K562 (cell line): ENCODE results near the gene NUP160. TPM values are rescaled to one million over a fixed set of nuclear protein-coding genes. Genes with fewer than 3 reads are reported as not detected.

ENCODE experiments used
- DEAF1 ChIP-seq: fragments of 450-650 bp; formaldehyde crosslinking; IDR thresholded peaks from 2 replicates; pipeline ENCODE4 v1.4.0; 2020; ENCODE audit warnings: mild to moderate bottlenecking, moderate library complexity
- E4F1 ChIP-seq: fragments of 250-450 bp; sonication (Bioruptor Pico); IDR thresholded peaks from 2 replicates; pipeline ENCODE4 v1.5.0; 2021; ENCODE audit warnings: mild to moderate bottlenecking, borderline replicate concordance
- ELF1 ChIP-seq: fragments of 200-800 bp; sonication (Bioruptor generic); IDR thresholded peaks from 2 replicates; pipeline ENCODE4 v1.6.1; 2016; ENCODE audit warnings: missing genetic modification characterization, missing compliant biosample characterization
- HBP1 ChIP-seq: fragments of 450-650 bp; formaldehyde crosslinking; IDR thresholded peaks from 2 replicates; pipeline ENCODE4 v1.4.0; 2022; ENCODE audit warnings: missing genetic modification characterization
- JUNB ChIP-seq: fragments of 450-650 bp; formaldehyde crosslinking; conservative IDR thresholded peaks from 2 replicates; pipeline ENCODE4 v1.4.0; 2020; ENCODE audit warnings: mild to moderate bottlenecking
- PBX2 ChIP-seq, 2 experiments: IDR thresholded peaks in 1 of 2; conservative IDR thresholded peaks in 1 of 2; 2 replicates each; pipeline ENCODE4 v1.6.1; 2016; ENCODE audit warnings: low read depth in 2 of 2, mild to moderate bottlenecking in 1 of 2, missing compliant biosample characterization in 1 of 2, missing genetic modification characterization in 1 of 2, moderate library complexity in 1 of 2
- RBBP5 ChIP-seq: fragments of 200-600 bp; sonication (generic); IDR thresholded peaks from 2 replicates; pipeline ENCODE4 v1.6.1; 2012; ENCODE audit warnings: borderline replicate concordance, mild to moderate bottlenecking, low read length, control low read depth, inconsistent platforms; ENCODE audit not compliant: insufficient read depth, poor library complexity, severe bottlenecking
- SFPQ ChIP-seq: fragments of 200-400 bp; formaldehyde crosslinking; IDR thresholded peaks from 2 replicates; pipeline ENCODE4 v1.6.1; 2017; ENCODE audit warnings: mild to moderate bottlenecking, low read depth, low read length, moderate library complexity
- SMARCA4 ChIP-seq: fragments of 450-650 bp; IDR thresholded peaks from 2 replicates; pipeline ENCODE4 v1.6.1; 2016
- TEAD1 ChIP-seq, 2 experiments: fragments of 450-650 bp in 1 of 2; sonication (generic) in 1 of 2; formaldehyde crosslinking; IDR thresholded peaks; 2 replicates each; pipeline versions ENCODE4 v1.4.0 to v1.8.0; 2020 to 2022; ENCODE audit warnings: mild to moderate bottlenecking in 2 of 2, missing genetic modification reagents in 1 of 2
- ZBTB33 ChIP-seq: sonication (generic); formaldehyde crosslinking; IDR thresholded peaks from 2 replicates; pipeline ENCODE4 v1.8.1; 2023; ENCODE audit warnings: mild to moderate bottlenecking, missing genetic modification reagents
- polyA plus RNA-seq, 8 experiments: library from polyadenylated mRNA; depleted of rRNA in 4 of 8; stranded (reverse) in 5 of 8; unstranded in 3 of 8; fragments of >200 nt; fragmentation: Nextera tagmentation in 2 of 8; fragmentation: Illumina TruSeq in 1 of 8; extraction: Ambion mirVana in 2 of 8; extraction: Trizol in 1 of 8; gene quantifications; 2 replicates each; pipeline versions ENCODE4 v1.2.1 to v1.2.3, GENCODE V29; 2011 to 2014; ENCODE audit warnings: inconsistent platforms in 1 of 8, missing spikeins in 1 of 8
- total RNA-seq, 7 experiments: library from RNA; depleted of rRNA in 6 of 7; stranded (reverse); fragments of >200 nt in 6 of 7; fragmentation: Illumina TruSeq in 2 of 7; extraction: Trizol in 2 of 7; gene quantifications; 2 replicates each; pipeline versions ENCODE4 v1.2.1 to v1.2.3, GENCODE V29; 2011 to 2021; ENCODE audit warnings: low replicate concordance in 1 of 7

NUP160 gene
- total and polyA plus RNA-seq, 9 of the 15 experiments (the other 6 are each of a cell fraction or from before 2014, with no cell fraction given), result 41.5 to 112 (median 65.0) TPM

- TF ChIP-seq ZBTB33 (CRISPR knock-in tag), result no peak
- TF ChIP-seq TEAD1 (CRISPR knock-in tag; IDR thresholded peaks at IDR 0.05), result no peak
- TF ChIP-seq ELF1 (tag), result peak; percentile 51; the same call in 1 of the 2 replicates
- TF ChIP-seq DEAF1 (CRISPR knock-in tag), result no peak
- no peak for TF ChIP-seq HBP1 (CRISPR knock-in tag)
- TF ChIP-seq SMARCA4, result peak; percentile 80
- no peak for TF ChIP-seq JUNB (CRISPR knock-in tag)
- no peak for TF ChIP-seq E4F1
- TF ChIP-seq RBBP5, result no peak
- no peak for TF ChIP-seq PBX2 (CRISPR knock-in tag; IDR thresholded peaks at IDR 0.05; ENCODE audit: low read depth)
- TF ChIP-seq PBX2 (tag; conservative IDR thresholded peaks at IDR 0.05; ENCODE audit: low read depth), result no peak
- TF ChIP-seq SFPQ, result no peak
Observed at GRCh38 chr11:47863189-47863897, 15.2 kb upstream of the NUP160 start (continued).
